Stromal cell of bone marrow (primary cell): ENCODE measurements around the gene ZFP2.

Experiments
- DNase-seq: peaks from one replicate; pipeline ENCODE4 v3.0.0-alpha.2; 2012; ENCODE audit warnings: low read depth

Gene ZFP2

GRCh38 chr5:178981381-178981780 lies 85.7 kb downstream of the ZFP2 start:
- DNase-seq = no peak
